GM12892 (cell line): ENCODE results near the gene EPOP.

ENCODE experiments used
- POLR2A ChIP-seq: IDR thresholded peaks from 2 replicates; pipeline ENCODE4 v1.6.1; 2011; ENCODE audit warnings: low read depth, low read length, control low read depth
- POLR2AphosphoS5 ChIP-seq: IDR thresholded peaks from 2 replicates; pipeline ENCODE4 v1.6.1; 2011; ENCODE audit warnings: low read depth, low read length, control low read depth
- TAF1 ChIP-seq: IDR thresholded peaks from 2 replicates; pipeline ENCODE4 v1.6.1; 2011; ENCODE audit warnings: low read depth, mild to moderate bottlenecking, control low read depth, low read length, borderline replicate concordance

DNA sequence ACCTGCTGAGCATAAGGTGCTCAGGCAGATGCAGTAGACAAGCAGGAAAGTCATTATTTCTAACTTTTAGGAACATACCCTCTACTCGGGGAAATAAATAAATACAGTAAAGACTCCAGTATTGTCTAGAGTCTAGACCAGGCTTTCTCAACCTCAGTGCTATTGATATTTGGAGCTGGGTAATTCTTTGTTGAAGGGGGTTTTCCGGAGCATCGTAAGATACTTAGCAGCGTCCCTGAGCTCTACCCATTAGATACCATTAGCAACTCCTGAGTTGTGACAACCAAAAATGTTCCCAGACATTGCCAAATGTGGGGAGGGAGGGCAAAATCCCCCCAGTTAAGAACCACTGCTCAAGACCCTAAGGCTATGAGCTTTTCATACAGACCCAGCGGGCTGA, 21.1 kb downstream of the EPOP start:
- TF ChIP-seq POLR2AphosphoS5 (no peak), POLR2A (no peak), TAF1 (0 out of 2 replicates have a peak, but pooled peaks have one; percentile 7)
